IPS-18a (cell line): ENCODE measurements around the gene ZFY.

Experiments used
- H3K27ac ChIP-seq: one replicate; pipeline ENCODE4 v1.5.1; 2013; ENCODE audit warnings: low read length
- H3K27me3 ChIP-seq: one replicate; pipeline ENCODE4 v1.6.1; 2013; ENCODE audit warnings: mild to moderate bottlenecking, low read length; ENCODE audit not compliant: control insufficient read depth, insufficient read depth
- H3K36me3 ChIP-seq: one replicate; pipeline ENCODE4 v1.6.1; 2013; ENCODE audit warnings: low read depth, low read length; ENCODE audit not compliant: control insufficient read depth
- H3K4me1 ChIP-seq: one replicate; pipeline ENCODE4 v1.6.1; 2013; ENCODE audit warnings: low read depth, low read length; ENCODE audit not compliant: control insufficient read depth
- H3K4me3 ChIP-seq: one replicate; pipeline ENCODE4 v1.5.1; 2013; ENCODE audit warnings: low read length
- H3K9ac ChIP-seq: one replicate; pipeline ENCODE4 v1.6.1; 2013; ENCODE audit warnings: mild to moderate bottlenecking, low read length, moderate library complexity
- H3K9me3 ChIP-seq: one replicate; pipeline ENCODE4 v1.6.1; 2013; ENCODE audit warnings: low read depth, low read length; ENCODE audit not compliant: control insufficient read depth

ZFY gene

GRCh38 chrY:3018546-3018945, 83.4 kb downstream of the ZFY start:
- no peaks in the 10 kb centered on the region for H3K9me3 ChIP-seq
- no peaks in the 10 kb centered on the region for H3K4me1 ChIP-seq
- H3K36me3 ChIP-seq, result no peaks in the 10 kb centered on the region
- no peak overlapping the region for H3K27ac ChIP-seq
- no peak overlapping the region for H3K9ac ChIP-seq
- no peaks in the 10 kb centered on the region for H3K27me3 ChIP-seq
- H3K4me3 ChIP-seq, result no peak overlapping the region

- no peaks in the 10 kb centered on the region for H3K9me3 ChIP-seq
- H3K27ac ChIP-seq, result no peak overlapping the region
- H3K36me3 ChIP-seq, result no peaks in the 10 kb centered on the region
- no peak overlapping the region for H3K9ac ChIP-seq
- H3K4me1 ChIP-seq, result no peaks in the 10 kb centered on the region
- H3K4me3 ChIP-seq, result no peak overlapping the region
- H3K27me3 ChIP-seq, result no peaks in the 10 kb centered on the region
These were observed 84.4 kb downstream of the ZFY start for GRCh38 chrY:3019584-3019983.

GRCh38 chrY:3021176-3021575, 86.0 kb downstream of the ZFY start:
- H3K27me3 ChIP-seq, result no peaks in the 10 kb centered on the region
- no peak overlapping the region for H3K27ac ChIP-seq
- H3K9ac ChIP-seq, result no peak overlapping the region
- no peak overlapping the region for H3K4me3 ChIP-seq
- no peaks in the 10 kb centered on the region for H3K36me3 ChIP-seq
- H3K9me3 ChIP-seq, result no peaks in the 10 kb centered on the region
- H3K4me1 ChIP-seq, result no peaks in the 10 kb centered on the region

- Histone ChIP-seq H3K4me1 (no peaks in the 10 kb centered on the region), H3K9ac (no peak overlapping the region), H3K9me3 (no peaks in the 10 kb centered on the region), H3K27me3 (no peaks in the 10 kb centered on the region), H3K27ac (no peak overlapping the region), H3K36me3 (no peaks in the 10 kb centered on the region), H3K4me3 (no peak overlapping the region)
These were observed 88.4 kb downstream of the ZFY start for GRCh38 chrY:3023606-3024005.

GRCh38 chrY:3025357-3025756, 90.2 kb downstream of the ZFY start:
- Histone ChIP-seq H3K27ac (no peak overlapping the region), H3K9me3 (no peaks in the 10 kb centered on the region), H3K9ac (no peak overlapping the region), H3K4me3 (no peak overlapping the region), H3K36me3 (no peaks in the 10 kb centered on the region), H3K4me1 (no peaks in the 10 kb centered on the region), H3K27me3 (no peaks in the 10 kb centered on the region)
